OCI-LY3 (cell line): Measurements from ENCODE around the gene ZBED2.
"Not testable (repeated sequence)": the region's sequence is repeated elsewhere in the genome, so short reads cannot be mapped to it uniquely, and the experiment has no call there.

Source experiments
- H2AFZ ChIP-seq: fragments of 200-600, 300-600 bp; shearing (Covaris generic); 2 replicates; pipeline ENCODE4 v1.6.0; 2014; ENCODE audit warnings: antibody characterized with exemption, low read depth, low read length
- H3K27ac ChIP-seq: fragments of 200-600, 300-600 bp; sonication (generic); 2 replicates; pipeline ENCODE4 v1.5.1; 2014; ENCODE audit warnings: mild to moderate bottlenecking, low read length, moderate library complexity, mixed read lengths
- H3K27me3 ChIP-seq: fragments of 200-600, 300-600 bp; sonication (generic); 2 replicates; pipeline ENCODE4 v1.6.1; 2014; ENCODE audit warnings: low read depth, low read length, mixed read lengths
- H3K36me3 ChIP-seq: fragments of 200-600, 300-600 bp; sonication (generic); replicated peaks from 2 replicates; pipeline ENCODE3; 2014; ENCODE audit warnings: low read depth, low read length, mixed read lengths
- H3K4me1 ChIP-seq: fragments of 300-600, 200-600 bp; sonication (generic); 2 replicates; pipeline ENCODE4 v1.6.1; 2014; ENCODE audit warnings: low read length, mixed read lengths
- H3K4me2 ChIP-seq: fragments of 200-600, 300-600 bp; sonication (generic); 2 replicates; pipeline ENCODE4 v1.6.1; 2014; ENCODE audit warnings: low read length, mixed read lengths
- H3K4me3 ChIP-seq: fragments of 300-600, 200-600 bp; sonication (generic); 2 replicates; pipeline ENCODE4 v1.5.1; 2014; ENCODE audit warnings: antibody characterized with exemption, mild to moderate bottlenecking, low read length, moderate library complexity
- H3K79me2 ChIP-seq: fragments of 300-600, 200-600 bp; shearing (Covaris generic); 2 replicates; pipeline ENCODE4 v1.6.1; 2014; ENCODE audit warnings: mild to moderate bottlenecking, low read length, mixed read lengths
- H3K9ac ChIP-seq: fragments of 300-600, 200-600 bp; shearing (Covaris generic); 2 replicates; pipeline ENCODE4 v1.6.0; 2014; ENCODE audit warnings: mild to moderate bottlenecking, low read length, moderate library complexity
- H3K9me3 ChIP-seq: fragments of 200-600, 300-600 bp; shearing (Covaris generic); 2 replicates; pipeline ENCODE4 v1.6.1; 2014; ENCODE audit warnings: low read length, mixed read lengths; ENCODE audit not compliant: insufficient read depth
- H4K20me1 ChIP-seq: fragments of 200-600, 300-600 bp; sonication (generic); 2 replicates; pipeline ENCODE4 v1.6.1; 2016; ENCODE audit warnings: low read length, mixed read lengths; ENCODE audit not compliant: insufficient read depth
- EZH2phosphoT487 ChIP-seq: fragments of 200-600 bp; shearing (Covaris generic); IDR thresholded peaks from 2 replicates; pipeline ENCODE4 v1.6.1; 2018; ENCODE audit warnings: antibody characterized with exemption, mixed run types, low read depth
- TF ChIP-seq, protein P1 (sequence below): fragments of 200-600, 300-600 bp; sonication (generic); IDR thresholded peaks from 2 replicates; pipeline ENCODE4 v1.5.1; 2014; ENCODE audit warnings: antibody characterized with exemption, low read length, low read depth

ZBED2 gene

DNA sequence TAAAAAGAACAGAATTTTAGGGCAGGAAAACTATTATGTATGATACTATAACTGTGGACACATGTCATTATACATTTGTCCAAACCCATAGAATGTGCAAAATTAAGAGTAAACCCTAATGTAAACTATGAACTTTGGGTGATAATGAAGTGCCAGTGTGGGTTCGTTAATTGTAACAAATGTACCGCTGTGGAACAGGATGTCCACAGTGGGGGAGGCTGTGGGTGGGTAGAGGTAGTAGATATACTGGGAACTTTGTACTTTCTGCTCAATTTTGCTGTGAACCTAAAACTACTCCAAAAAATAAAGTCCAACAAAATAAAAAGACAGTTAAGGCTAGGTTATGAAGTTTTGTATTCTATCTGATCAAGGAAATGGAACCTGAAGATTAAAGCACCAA, 28.3 kb downstream of the ZBED2 start:
- Histone ChIP-seq H4K20me1 (no peaks in the 10 kb centered on the region), H3K9me3 (no peaks in the 10 kb centered on the region), H3K79me2 (no peaks in the 10 kb centered on the region), H3K4me2 (no peak overlapping the region), H2AFZ (no peak overlapping the region), H3K27ac (no peak overlapping the region), H3K4me1 (no peaks in the 10 kb centered on the region), H3K27me3 (peaks cover 6% of the 10 kb centered on the region; the same call in 1 of the 2 replicates), H3K4me3 (no peak overlapping the region), H3K9ac (no peak overlapping the region), H3K36me3 (no peaks in the 10 kb centered on the region)
- TF ChIP-seq, protein P1, sequence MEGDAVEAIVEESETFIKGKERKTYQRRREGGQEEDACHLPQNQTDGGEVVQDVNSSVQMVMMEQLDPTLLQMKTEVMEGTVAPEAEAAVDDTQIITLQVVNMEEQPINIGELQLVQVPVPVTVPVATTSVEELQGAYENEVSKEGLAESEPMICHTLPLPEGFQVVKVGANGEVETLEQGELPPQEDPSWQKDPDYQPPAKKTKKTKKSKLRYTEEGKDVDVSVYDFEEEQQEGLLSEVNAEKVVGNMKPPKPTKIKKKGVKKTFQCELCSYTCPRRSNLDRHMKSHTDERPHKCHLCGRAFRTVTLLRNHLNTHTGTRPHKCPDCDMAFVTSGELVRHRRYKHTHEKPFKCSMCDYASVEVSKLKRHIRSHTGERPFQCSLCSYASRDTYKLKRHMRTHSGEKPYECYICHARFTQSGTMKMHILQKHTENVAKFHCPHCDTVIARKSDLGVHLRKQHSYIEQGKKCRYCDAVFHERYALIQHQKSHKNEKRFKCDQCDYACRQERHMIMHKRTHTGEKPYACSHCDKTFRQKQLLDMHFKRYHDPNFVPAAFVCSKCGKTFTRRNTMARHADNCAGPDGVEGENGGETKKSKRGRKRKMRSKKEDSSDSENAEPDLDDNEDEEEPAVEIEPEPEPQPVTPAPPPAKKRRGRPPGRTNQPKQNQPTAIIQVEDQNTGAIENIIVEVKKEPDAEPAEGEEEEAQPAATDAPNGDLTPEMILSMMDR = no peak
- TF ChIP-seq EZH2phosphoT487 = no peak

DNA sequence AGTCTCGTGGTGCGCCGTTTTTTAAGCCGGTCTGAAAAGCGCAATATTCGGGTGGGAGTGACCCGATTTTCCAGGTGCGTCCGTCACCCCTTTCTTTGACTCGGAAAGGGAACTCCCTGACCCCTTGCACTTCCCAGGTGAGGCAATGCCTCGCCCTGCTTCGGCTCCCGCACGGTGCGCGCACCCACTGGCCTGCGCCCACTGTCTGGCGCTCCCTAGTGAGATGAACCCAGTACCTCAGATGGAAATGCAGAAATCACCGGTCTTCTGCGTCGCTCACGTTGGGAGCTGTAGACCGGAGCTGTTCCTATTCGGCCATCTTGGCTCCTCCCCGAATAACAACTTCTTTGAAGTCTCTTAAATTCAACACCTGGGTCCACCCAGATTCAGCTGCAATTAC, 33.2 kb downstream of the ZBED2 start:
- H3K9ac ChIP-seq, H4K20me1 ChIP-seq, H2AFZ ChIP-seq, H3K27ac ChIP-seq, H3K27me3 ChIP-seq, H3K4me1 ChIP-seq, H3K4me3 ChIP-seq, H3K9me3 ChIP-seq, H3K79me2 ChIP-seq, H3K4me2 ChIP-seq, H3K36me3 ChIP-seq: not testable (repeated sequence)

DNA sequence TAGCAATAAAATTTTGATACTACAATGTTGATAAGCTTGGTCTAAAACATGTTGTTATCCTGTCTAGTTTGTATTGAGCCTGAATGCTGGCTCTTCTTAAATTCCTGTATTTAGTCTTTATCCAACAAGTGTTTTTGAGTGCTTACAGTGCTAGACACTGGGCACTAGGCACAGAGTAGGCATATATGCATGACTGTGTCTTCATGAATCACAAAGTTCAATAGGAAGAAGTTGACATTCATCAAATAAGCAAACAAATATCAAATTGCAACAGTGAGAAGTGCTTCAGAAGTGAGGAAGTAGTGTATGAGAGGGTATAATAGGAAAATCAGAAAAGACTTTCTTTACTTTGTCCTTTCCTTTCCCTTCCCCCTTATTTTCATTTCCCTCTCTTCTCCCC, 46.4 kb downstream of the ZBED2 start:
- H3K36me3 ChIP-seq = no peaks in the 10 kb centered on the region
- H4K20me1 ChIP-seq = no peaks in the 10 kb centered on the region
- no peaks in the 10 kb centered on the region for H3K79me2 ChIP-seq
- H3K27me3 ChIP-seq = no peaks in the 10 kb centered on the region
- no peaks in the 10 kb centered on the region for H3K9me3 ChIP-seq
- TF ChIP-seq EZH2phosphoT487 = no peak
- TF ChIP-seq, protein P1 = no peak
- 0 out of 2 replicates have a peak overlapping the region, but pooled peaks have one; percentile 51 for H3K4me2 ChIP-seq
- H2AFZ ChIP-seq = no peak overlapping the region
- peaks cover 21% of the 10 kb centered on the region for H3K4me1 ChIP-seq
- H3K9ac ChIP-seq = no peak overlapping the region
- no peak overlapping the region for H3K4me3 ChIP-seq
- no peak overlapping the region for H3K27ac ChIP-seq

DNA sequence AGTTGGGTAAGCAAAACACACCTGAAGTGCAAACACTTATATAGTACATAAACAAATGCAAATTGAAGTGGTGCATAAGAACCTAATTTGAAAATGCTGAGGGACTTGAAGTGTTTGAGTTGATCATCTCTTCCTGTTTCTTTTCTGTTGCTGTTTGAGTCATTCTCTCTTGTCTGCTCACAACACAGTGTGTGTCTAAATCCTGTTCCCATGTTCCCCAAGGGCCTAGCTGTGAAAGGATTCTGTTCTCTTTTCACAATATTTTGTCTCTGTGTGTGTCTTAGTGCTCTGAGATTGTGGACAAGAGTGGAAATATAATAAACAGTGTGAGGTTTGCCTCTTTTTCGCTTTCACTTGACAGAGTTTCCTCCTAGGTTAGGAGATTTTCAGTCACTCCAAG, 47.1 kb downstream of the ZBED2 start:
- Histone ChIP-seq H3K9ac (no peak overlapping the region), H3K9me3 (no peaks in the 10 kb centered on the region), H3K27ac (peak overlapping the region; percentile 52), H4K20me1 (no peaks in the 10 kb centered on the region), H3K27me3 (no peaks in the 10 kb centered on the region), H3K4me2 (peak overlapping the region; percentile 51), H3K36me3 (no peaks in the 10 kb centered on the region), H2AFZ (no peak overlapping the region), H3K4me3 (peak overlapping the region; percentile 22), H3K79me2 (no peaks in the 10 kb centered on the region), H3K4me1 (peaks cover 21% of the 10 kb centered on the region)
- no peak for TF ChIP-seq EZH2phosphoT487
- TF ChIP-seq, protein P1 = no peak

DNA sequence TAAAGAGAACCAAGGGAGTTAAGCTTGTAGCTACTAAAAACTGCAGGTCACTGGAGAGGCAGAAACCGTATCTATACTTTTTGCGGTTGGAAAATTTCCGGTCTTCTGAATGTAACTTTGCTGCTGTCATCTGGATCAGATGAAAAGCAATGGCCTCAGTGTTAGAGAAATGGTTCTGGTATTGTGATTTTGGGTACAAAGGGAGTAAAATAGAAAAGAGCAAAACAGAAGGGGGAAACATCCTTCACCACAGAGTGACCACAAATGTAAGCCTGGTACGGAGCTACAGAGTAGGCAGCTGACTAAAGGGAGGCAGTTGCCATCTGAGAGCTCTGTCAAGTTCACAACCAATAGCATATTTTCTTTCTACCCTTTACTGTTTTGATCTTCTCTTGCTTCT, 47.5 kb downstream of the ZBED2 start:
- Histone ChIP-seq H3K79me2 (no peaks in the 10 kb centered on the region), H3K4me3 (peak overlapping the region; percentile 22), H3K9ac (no peak overlapping the region), H2AFZ (no peak overlapping the region), H3K27ac (peak overlapping the region; percentile 52), H3K9me3 (no peaks in the 10 kb centered on the region), H3K4me1 (peaks cover 21% of the 10 kb centered on the region), H3K4me2 (peak overlapping the region; percentile 51), H4K20me1 (no peaks in the 10 kb centered on the region), H3K36me3 (no peaks in the 10 kb centered on the region), H3K27me3 (no peaks in the 10 kb centered on the region)
- TF ChIP-seq, protein P1 = no peak
- no peak for TF ChIP-seq EZH2phosphoT487
